Sigmoid colon (tissue), 4 donors: ENCODE results near the gene JMJD1C.

Source experiments
- CTCF ChIP-seq, 4 experiments: fragments of 450-650 bp in 3 of 4; fragments of 200-600 bp in 1 of 4; IDR thresholded peaks; one replicate each; pipeline ENCODE4 v1.5.1; 2016 to 2019; ENCODE audit warnings: antibody characterized with exemption in 4 of 4, mild to moderate bottlenecking in 3 of 4, moderate library complexity in 2 of 4
- EP300 ChIP-seq, 4 donors: sonication (generic); formaldehyde crosslinking; IDR thresholded peaks; one replicate each; pipeline ENCODE4 v1.6.1; 2017; ENCODE audit warnings: antibody characterized with exemption in 4 of 4
- POLR2A ChIP-seq, 2 donors: fragments of 450-650 bp; IDR thresholded peaks; one replicate each; pipeline ENCODE4 v1.6.1; 2016; ENCODE audit warnings: antibody characterized with exemption in 2 of 2, mild to moderate bottlenecking in 2 of 2, moderate library complexity in 2 of 2
- POLR2AphosphoS5 ChIP-seq, 4 donors: sonication (generic); formaldehyde crosslinking; IDR thresholded peaks; one replicate each; pipeline ENCODE4 v1.6.1; 2017; ENCODE audit warnings: antibody characterized with exemption in 4 of 4

DNA sequence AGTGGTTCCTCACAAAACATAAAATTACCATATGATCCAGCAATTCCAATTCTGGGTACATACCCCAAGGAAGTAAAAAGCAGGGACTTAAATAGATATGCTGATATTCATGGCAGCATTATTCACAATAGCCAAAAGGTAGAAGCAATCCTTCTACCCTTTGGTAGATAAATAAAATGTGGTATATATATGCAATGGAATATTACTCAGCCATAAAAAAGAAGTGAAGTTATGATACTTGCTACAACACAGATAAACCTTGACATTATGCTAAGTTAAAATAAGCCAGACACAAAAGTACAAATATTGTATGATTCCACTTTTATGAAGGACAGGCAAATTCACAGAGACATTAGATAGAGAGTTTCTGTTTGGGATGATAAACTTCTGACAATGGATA is 13.3 kb downstream of the JMJD1C start:
- TF ChIP-seq CTCF (IDR thresholded peaks at IDR 0.05): no peak
- TF ChIP-seq POLR2AphosphoS5 (IDR thresholded peaks at IDR 0.05): no peak
- no peak for TF ChIP-seq POLR2A (IDR thresholded peaks at IDR 0.05)
- no peak for TF ChIP-seq EP300 (IDR thresholded peaks at IDR 0.05)
